Stimulated activated CD4-positive, alpha-beta T cell treated with anti-CD3 and anti-CD28 coated beads, Interleukin-15, amount 100 ng/mL, for 1 hour (primary cell): ENCODE data around the gene ITGA11.

Source experiments
- DNase-seq, 2 donors: peaks; one replicate each; pipeline ENCODE4 v3.0.0-alpha.2; 2020; ENCODE audit warnings: low read depth in 1 of 2, low spot score in 1 of 2

The ITGA11 gene

DNA sequence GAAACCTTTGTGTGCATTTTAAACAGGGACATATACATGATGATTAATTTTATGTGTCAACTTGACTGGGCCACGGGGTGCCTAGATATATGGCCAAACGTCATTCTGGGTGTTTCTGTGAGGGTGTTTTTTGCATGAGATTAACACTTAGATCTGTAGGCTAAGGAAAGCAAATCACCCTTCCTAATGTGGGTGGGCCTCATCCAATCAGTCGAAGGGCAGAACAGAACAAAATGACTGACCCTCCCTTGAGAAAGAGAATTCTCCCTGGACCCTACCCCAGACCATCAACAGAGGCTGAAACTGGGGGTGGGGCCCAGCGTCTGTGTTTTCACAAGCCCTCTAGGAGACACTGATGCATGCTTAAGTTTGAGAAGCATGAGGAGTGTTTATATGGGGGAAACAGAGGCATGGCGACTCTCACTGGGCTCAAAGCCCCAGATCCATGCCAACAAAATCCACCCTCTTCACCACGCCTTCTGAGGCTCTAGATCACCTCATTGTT, 56.2 kb downstream of the ITGA11 start:
- DNase-seq: no peak

- DNase-seq: no peak
Measured at GRCh38 chr15:68375191-68375631, 56.8 kb downstream of the ITGA11 start.

DNA sequence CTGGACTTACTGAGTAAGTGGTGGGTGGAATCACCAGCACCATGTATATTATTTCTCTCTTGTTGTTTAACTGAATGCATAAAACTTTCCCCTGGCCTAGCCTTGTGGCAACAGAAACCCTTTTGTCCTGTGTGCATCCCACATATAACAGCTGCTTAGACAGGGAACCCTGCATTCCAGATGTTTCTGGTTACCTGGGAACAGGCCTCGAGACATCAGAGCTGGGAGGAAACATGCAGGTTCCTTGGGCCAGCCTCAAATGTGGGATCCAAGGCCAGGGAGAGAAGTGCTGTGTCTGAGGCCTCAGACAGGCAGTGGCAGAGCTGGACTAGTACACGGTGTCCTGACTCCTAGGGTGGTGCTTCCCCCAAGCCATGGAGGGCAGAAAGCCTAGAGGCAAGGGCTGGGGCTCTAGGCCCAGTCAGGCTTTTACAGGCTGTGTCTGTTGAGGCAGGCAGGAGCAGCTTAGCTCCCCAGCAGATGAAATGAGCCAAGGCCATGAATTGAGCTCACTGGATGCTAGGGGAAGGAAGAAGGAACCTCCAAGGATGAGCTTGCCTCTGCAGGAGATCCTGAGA, 57.7 kb downstream of the ITGA11 start:
- DNase-seq: no peak

GRCh38 chr15:68373028-68373427, 58.9 kb downstream of the ITGA11 start:
- DNase-seq: no peak

- no peak for DNase-seq
Measured at GRCh38 chr15:68372291-68372811, 59.6 kb downstream of the ITGA11 start.

GRCh38 chr15:68371851-68372250, 60.1 kb downstream of the ITGA11 start:
- DNase-seq: no peak

DNA sequence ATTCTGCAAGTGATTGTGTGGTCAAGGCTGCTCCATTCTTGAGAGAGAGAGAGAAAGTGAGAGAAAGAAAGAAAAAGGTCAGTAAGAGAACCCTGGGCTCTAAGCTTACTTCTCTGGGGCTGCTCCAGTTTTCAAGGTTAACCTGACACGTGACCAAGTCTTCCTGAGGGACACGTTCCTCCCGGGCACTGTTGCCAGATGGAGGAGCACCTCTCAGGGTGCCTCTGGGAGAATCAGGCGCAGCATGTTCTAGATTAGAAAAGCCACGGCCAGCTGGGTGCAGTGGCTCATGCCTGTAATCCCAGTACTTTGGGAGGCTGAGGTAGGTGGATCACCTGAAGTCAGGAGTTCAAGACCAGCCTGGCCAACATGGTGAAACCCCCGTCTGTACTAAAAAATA, 60.8 kb downstream of the ITGA11 start:
- DNase-seq: no peak

- DNase-seq: no peak
Measured at GRCh38 chr15:68370768-68371151, 61.2 kb downstream of the ITGA11 start.

DNA sequence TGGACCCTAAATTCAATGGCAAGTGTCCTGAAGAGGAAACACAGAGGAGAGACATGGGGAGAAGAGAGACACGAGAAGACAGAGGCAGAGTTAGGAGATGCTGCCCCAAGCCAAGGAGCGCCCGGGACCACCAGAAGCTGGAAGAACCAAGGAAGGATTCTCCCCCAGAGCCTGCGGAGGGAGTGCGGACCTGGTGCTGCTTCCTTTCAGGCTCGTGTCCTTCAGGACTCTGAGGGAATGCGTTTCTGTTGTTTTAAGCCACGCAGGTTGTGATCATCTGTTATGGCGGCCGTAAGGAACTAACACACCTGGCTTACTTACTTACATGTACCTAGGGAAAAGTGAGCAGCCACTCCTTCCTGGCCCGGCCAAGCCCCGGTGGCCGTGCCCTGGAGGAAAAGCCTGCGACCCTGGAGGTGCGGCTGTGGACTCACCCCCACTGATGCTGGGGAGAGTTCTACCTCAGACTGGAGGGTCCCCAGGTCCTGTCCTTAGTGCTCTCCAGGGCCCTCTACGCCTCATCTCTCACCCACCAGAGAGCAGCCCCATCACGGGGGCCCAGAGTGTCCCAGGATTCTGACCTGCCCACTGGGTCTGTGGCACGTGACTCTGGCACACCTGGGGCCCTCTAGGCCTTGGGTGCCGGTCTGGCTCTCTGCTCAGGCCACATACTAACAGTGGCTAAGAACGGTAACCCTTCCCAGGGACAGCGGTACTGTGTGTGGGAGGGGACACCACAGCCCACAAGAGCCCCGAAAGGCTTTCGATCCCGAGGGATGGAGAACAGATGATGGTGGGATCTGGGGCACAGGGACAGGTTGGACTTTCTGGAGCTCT, 61.8 kb downstream of the ITGA11 start:
- DNase-seq: no peak

DNA sequence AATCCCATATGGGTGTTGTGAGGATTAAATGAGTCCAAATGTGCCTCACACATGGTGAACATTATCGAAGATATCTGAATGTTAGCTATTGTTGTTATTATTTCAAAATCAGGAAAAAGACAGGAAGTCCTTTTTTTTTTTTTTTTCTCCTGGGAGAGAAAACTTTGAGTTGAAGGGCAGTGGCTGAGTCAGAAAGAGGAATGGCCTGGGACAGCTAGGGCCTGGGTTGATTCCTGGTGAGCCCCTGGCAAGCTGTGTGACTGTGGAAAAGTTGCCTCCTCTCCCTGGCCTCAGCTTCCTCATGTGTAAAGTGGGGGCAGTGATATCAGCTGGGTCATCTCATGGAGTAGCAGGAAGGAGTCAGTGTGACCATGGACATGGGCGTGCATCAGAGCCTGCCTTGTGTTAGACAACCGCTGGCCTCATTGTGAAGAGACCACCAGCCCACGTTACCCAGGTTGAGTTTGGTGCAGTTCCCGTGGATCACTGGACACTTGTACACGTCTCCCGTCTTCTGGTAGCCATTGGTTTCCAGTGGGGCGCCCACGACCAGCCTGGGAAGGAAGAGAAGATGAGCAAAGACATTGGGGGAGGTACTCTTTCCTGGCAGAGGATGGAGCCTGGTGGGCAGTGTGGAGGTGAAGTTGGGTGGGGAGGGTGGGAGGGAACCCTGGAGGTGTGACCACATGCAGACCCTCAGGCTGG, 63.1 kb downstream of the ITGA11 start:
- DNase-seq: no peak

DNA sequence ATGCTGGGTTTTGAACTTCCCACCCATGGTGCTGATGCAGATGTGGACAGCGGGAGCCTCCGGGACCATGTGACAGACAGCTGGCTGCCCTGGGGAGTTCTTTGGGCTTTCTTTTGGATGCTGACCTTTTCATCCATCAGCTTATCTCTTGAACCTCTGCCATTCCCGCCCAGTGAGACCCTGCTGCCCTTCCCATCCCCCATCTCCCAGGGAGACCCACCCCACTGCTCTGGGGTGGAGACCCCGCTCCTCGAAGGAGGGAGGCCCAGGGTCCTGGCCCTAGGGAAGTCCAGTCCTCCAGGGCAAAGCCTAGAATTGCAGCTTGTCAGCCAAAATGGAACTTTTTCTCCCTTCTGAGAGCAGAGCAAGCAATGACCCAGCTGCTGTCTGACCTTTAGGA, 64.0 kb downstream of the ITGA11 start:
- no peak for DNase-seq

GRCh38 chr15:68367226-68367625, 64.7 kb downstream of the ITGA11 start:
- DNase-seq: no peak

DNA sequence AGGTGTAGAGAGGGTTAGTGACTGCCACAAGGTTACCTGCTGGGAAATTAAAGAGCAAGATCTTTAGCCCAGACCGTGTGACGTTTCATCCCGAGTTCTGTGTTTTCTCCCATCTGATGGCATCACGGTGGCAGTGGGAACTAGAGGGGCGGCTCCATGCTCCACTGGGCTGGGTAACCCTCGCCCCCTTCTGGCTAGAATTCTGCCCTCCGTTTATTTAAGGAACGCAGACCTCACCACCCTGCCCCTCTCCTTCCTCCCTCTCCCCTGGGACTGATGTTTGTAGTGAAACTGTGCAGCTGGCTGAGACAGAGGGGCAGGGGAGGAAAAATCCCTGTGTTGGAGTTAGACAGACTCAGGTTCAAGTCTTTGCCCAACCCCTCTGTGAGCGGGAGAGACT, 65.6 kb downstream of the ITGA11 start:
- no peak for DNase-seq

DNA sequence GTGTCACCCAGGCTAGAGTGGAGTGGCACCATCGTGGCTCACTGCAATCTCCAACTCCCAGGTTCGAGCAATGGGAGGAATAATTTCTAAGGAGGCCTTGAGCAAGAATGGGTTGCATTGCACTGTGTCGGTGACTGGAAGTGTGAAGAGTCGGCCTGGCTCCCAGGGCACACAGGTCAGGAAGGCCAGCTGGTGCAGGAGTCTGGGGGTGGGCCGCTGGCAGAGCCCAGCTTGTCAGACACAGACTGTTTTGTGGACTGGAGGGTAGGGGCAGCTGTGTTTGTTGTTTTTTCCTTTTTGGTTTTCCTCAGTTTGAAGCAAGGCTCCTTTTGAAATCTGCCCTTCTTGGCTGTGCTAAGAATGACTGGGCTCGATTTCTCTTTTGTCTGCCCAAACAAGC, 66.2 kb downstream of the ITGA11 start:
- DNase-seq: no peak

GRCh38 chr15:68365140-68365745, 66.7 kb downstream of the ITGA11 start:
- DNase-seq: no peak

DNA sequence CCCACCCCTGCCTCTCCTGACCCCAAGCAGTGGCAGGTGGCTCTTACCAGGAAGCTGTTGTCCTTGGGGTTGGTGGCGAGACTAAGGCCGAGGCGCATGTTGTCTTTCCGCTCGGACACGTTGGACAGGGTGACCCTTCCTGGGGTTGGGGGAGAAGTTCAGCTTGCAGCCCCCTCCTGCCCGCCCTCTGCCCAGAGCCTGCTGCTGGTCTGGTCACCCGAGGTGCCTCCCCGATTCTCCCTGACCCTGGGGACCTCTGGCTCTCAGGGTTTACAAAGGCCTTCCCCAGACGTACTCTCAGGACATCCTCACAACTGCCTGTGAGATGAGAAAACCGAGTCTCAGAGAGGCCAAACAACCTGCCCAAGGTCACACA, 67.3 kb downstream of the ITGA11 start:
- DNase-seq: no peak

GRCh38 chr15:68364028-68364659, 67.8 kb downstream of the ITGA11 start:
- no peak for DNase-seq

DNA sequence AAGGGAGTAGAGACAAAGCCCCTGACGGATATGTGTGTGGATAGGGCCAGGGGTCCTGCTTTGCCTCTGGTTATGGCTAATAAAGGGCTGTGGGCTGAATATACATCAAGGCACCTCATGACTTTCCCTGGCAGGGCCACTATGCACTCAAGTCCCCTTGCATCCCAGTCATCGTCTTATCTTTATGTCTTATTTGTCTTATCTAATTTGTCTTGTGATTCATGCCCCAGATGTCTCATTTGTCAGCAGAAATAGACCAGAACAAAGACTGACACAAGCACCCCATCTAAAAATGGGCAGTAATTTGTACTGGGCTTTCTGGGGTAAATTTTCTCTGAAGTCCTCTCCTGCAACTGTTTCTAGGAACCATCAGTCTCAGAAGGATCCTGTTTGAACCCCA, 68.6 kb downstream of the ITGA11 start:
- DNase-seq: no peak

DNA sequence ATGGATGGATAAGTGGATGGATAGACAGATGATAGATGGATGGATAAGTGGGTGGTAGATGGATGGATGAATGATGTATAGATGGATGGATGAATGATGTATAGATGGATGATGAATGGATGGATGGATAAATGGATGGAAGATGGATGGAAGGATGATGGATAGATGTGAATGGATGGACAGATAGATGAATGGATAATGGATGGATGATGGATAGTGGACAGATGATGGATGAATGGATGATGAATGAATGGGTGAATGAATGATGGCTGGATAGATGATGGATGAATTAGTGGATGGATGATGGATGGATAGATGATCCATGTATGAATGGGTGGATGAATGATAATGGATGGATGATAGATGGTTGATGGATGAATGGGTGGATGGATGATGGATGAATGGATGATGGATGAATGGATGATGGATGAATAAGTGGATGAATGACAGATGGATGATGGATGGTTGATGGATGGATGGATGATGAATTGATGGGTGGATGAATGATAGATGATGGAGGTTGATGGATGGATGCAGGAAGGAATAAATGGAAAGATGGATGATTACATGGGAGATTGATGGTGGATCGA, 69.3 kb downstream of the ITGA11 start:
- DNase-seq: no peak

DNA sequence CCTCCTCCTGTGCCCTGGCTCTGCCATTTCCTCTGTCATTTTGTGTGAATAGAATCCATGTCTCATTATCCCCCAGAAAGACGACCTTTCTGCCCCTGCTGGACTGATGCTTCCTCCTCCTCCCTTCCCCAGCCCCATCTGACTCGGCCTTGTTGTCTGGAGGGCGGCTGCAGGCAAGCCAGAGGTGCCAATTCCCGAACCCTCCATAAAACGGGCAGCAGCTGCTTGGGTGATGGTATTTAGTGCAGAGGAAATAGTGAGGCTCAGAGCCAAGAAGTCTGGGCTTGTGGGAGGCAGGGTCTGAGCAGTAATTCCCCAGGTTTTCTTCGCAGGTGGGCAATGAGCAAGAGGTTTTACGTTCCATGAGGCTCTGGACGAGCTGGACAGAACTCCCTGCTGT, 71.2 kb downstream of the ITGA11 start:
- DNase-seq: no peak

DNA sequence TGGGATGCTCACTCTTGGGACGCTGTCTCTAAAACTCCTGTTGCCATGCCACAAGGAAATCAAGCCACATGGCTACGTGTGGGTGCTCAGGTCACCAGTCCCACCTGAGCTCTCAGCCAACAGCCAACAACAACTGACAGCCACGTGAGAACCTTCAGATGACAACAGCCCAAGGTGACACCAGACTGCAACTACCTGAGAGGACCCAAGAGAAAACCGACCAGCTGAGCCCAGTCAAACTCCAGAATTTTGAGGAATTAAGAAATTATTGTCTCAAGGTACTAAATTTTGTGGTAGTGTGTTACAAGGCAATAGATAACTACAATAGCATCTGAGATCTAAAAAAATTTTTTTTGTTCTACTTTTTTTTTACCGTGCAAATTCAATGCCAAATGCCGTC, 75.2 kb downstream of the ITGA11 start:
- DNase-seq: no peak
